GM18520 (cell line): ENCODE measurements around the gene FOXB1.

Source experiments
- ATAC-seq: cut with Tn5 transposase; IDR thresholded peaks from one replicate; pipeline ENCODE4 v1.9.1; 2021; ENCODE audit not compliant: unreplicated experiment

Gene FOXB1

GRCh38 chr15:59998950-59999611 lies 5.0 kb upstream of the FOXB1 start:
- no peak for ATAC-seq

- ATAC-seq = no peak
Measured at GRCh38 chr15:59999612-60000112, 4.4 kb upstream of the FOXB1 start.

GRCh38 chr15:60000113-60000823 lies 3.8 kb upstream of the FOXB1 start:
- no peak for ATAC-seq

- ATAC-seq = no peak
Measured at GRCh38 chr15:60000824-60001609, 3.1 kb upstream of the FOXB1 start.

GRCh38 chr15:60001610-60002527 lies 2.2 kb upstream of the FOXB1 start:
- no peak for ATAC-seq

GRCh38 chr15:60002528-60003218 lies 1.4 kb upstream of the FOXB1 start:
- no peak for ATAC-seq

GRCh38 chr15:60003243-60004008 lies 685 bp upstream of the FOXB1 start:
- no peak for ATAC-seq

- ATAC-seq = no peak
Measured at GRCh38 chr15:60004846-60005351, 788 bp downstream of the FOXB1 start.

GRCh38 chr15:60005352-60006202 lies 1.5 kb downstream of the FOXB1 start:
- ATAC-seq = no peak

- ATAC-seq = peak; percentile 75
Measured at GRCh38 chr15:60006203-60006862, 2.2 kb downstream of the FOXB1 start.

- no peak for ATAC-seq
Measured at GRCh38 chr15:60006873-60007272, 2.8 kb downstream of the FOXB1 start.

- ATAC-seq = no peak
Measured at GRCh38 chr15:60009124-60009960, 5.2 kb downstream of the FOXB1 start.

GRCh38 chr15:60009980-60010732 lies 6.0 kb downstream of the FOXB1 start:
- no peak for ATAC-seq

- ATAC-seq = no peak
Measured at GRCh38 chr15:60010858-60011257, 6.7 kb downstream of the FOXB1 start.

GRCh38 chr15:60012695-60013094 lies 8.6 kb downstream of the FOXB1 start:
- no peak for ATAC-seq
